ENCODE results near the gene CYP26C1. TPM values are rescaled to one million over a fixed set of nuclear protein-coding genes. Genes with fewer than 3 reads are reported as not detected.

CYP26C1 gene
- total RNA-seq, 1 experiment from 2014 or later: 0.45 TPM

DNA sequence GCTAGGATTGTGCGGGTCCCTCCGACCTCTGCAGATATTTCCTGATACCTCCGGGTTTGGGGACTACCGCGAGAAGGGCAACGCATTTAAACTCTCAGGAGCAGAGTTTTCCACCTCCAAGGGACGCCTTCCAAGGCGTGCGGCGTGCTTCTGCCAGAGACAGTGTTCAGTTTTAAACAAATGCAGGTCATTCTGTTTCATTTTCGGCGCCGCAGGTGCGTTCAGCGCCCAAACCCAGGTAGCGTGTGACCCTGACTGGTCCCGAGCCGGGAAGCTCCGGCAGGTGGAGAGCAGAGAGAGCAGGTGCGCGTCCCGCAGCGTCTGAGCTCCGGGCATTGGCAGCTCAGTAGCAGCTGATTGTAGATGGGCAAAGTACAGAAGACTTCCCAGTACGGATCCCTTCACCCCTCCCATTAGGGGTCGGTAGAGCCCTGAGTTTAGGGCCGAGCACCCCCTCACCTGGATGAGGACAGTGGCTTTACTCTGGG lies 11.7 kb downstream of the CYP26C1 start:
- Mint-ChIP-seq H3K4me3 (ENCODE audit: low read depth, unreplicated experiment) (peak overlapping the region; percentile 81), H3K4me1 (ENCODE audit: low read depth, unreplicated experiment) (no peaks in the 10 kb centered on the region), H3K27ac (ENCODE audit: unreplicated experiment) (no peak overlapping the region), H3K9me3 (ENCODE audit: low read depth, unreplicated experiment) (no peaks in the 10 kb centered on the region), H3K36me3 (ENCODE audit: insufficient read depth, unreplicated experiment) (peaks cover 31% of the 10 kb centered on the region), H3K27me3 (ENCODE audit: unreplicated experiment) (peaks cover 10% of the 10 kb centered on the region)
- BruUV-seq (replicated peaks): no TSS peak
- no peak for TF ChIP-seq CTCF (IDR thresholded peaks at IDR 0.05; ENCODE audit: unreplicated experiment)
- CTCF ChIA-PET: interaction anchor here (0.6 kb wide), 1 partner anchor 265 kb away, joined by 4 read pairs; no protein-coding TSS in a partner anchor
- intact Hi-C loops (cut with micrococcal nuclease; ENCODE audit: unreplicated experiment): no loop called here
- DNase-seq: peak; percentile 30

DNA sequence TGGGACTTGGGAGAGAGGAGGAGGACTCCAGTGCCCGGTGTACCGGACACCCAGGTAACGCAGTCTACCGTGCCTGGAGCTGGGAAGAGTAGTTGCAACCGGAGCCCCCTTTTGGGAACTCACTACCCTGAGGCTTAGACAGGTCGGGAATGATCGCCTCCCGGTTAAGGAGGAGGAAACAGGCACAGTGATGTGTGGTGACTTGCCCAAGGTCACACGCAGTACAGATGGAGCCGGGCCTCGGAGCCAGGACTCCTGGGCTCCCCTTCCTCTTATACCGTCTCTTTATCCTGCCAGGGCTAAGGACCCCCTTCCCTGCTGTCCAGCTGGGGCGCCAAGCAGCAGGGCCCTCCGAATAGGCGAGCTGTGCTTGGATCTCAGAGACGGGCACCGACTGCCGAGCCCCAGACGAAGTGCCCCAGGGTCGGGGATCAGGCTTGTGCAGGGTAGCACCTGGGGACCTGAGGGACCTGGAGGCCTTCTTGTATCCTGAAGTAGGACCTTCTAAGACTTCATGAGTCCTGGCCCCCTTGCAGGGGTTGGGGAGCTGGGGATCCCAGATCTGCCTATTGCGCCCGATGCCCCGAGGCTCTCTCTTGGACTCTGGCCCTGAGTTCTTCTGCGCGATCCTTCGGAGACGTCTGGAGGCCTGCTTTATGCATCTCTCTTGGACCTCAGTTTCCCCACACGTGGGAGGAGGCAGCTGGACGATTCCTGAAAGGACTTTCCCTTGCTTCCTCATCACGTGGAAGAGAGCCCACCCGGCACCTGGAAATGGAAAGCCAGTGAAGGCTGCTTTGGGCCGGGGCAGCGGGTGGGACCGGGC lies 12.3 kb downstream of the CYP26C1 start:
- CTCF ChIA-PET: interaction anchor here (0.6 kb wide), 1 partner anchor 264 kb away, joined by 4 read pairs; no protein-coding TSS in a partner anchor
- peaks cover 10% of the 10 kb centered on the region for H3K27me3 Mint-ChIP-seq (ENCODE audit: unreplicated experiment)
- H3K4me3 Mint-ChIP-seq (ENCODE audit: low read depth, unreplicated experiment): peak overlapping the region; percentile 81
- peaks cover 31% of the 10 kb centered on the region for H3K36me3 Mint-ChIP-seq (ENCODE audit: insufficient read depth, unreplicated experiment)
- no peak overlapping the region for H3K27ac Mint-ChIP-seq (ENCODE audit: unreplicated experiment)
- no peak for TF ChIP-seq CTCF (IDR thresholded peaks at IDR 0.05; ENCODE audit: unreplicated experiment)
- no peaks in the 10 kb centered on the region for H3K4me1 Mint-ChIP-seq (ENCODE audit: low read depth, unreplicated experiment)
- no TSS peak for BruUV-seq (replicated peaks)
- intact Hi-C loops (cut with micrococcal nuclease; ENCODE audit: unreplicated experiment): no loop called here
- H3K9me3 Mint-ChIP-seq (ENCODE audit: low read depth, unreplicated experiment): no peaks in the 10 kb centered on the region
- DNase-seq: peak; percentile 4

DNA sequence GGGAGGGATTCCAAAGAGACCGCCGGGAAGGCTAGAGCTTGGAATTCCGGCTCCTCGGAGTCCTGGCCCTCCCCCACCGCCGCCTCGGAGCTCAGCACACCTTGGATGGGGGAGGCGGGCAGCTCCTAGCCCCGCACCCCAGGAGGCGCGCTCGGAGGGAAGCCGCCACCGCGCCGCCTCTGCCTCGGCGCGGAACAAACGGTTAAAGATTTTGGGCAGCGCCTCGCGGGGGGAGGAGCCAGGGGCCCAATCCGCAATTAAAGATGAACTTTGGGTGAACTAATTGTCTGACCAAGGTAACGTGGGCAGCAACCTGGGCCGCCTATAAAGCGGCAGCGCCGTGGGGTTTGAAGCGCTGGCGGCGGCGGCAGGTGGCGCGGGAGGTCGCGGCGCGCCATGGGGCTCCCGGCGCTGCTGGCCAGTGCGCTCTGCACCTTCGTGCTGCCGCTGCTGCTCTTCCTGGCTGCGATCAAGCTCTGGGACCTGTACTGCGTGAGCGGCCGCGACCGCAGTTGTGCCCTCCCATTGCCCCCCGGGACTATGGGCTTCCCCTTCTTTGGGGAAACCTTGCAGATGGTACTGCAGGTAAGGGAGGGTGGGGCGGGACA lies 13.0 kb downstream of the CYP26C1 start, which contains the start of gene CYP26A1:
Gene CYP26A1 (plus strand): TSS at position 355 of the 608 bp plus-strand sequence. CDS start 42 bp downstream, at position 397.
- peaks cover 31% of the 10 kb centered on the region for H3K36me3 Mint-ChIP-seq (ENCODE audit: insufficient read depth, unreplicated experiment)
- H3K27me3 Mint-ChIP-seq (ENCODE audit: unreplicated experiment): peaks cover 10% of the 10 kb centered on the region
- intact Hi-C loops (cut with micrococcal nuclease; ENCODE audit: unreplicated experiment): no loop called here
- no peak within 1 kb of the TSS for H3K27ac Mint-ChIP-seq (ENCODE audit: unreplicated experiment)
- peak within 1 kb of the TSS; percentile 81 for H3K4me3 Mint-ChIP-seq (ENCODE audit: low read depth, unreplicated experiment)
- H3K9me3 Mint-ChIP-seq (ENCODE audit: low read depth, unreplicated experiment): no peaks in the 10 kb centered on the region
- no TSS peak for BruUV-seq (replicated peaks)
- H3K4me1 Mint-ChIP-seq (ENCODE audit: low read depth, unreplicated experiment): no peaks in the 10 kb centered on the region
- CTCF ChIA-PET: interaction anchor here (0.6 kb wide), 1 partner anchor 34 kb away, joined by 3 read pairs; no protein-coding TSS in a partner anchor
- peak; percentile 32 for DNase-seq
- TF ChIP-seq CTCF (IDR thresholded peaks at IDR 0.05; ENCODE audit: unreplicated experiment): no peak

DNA sequence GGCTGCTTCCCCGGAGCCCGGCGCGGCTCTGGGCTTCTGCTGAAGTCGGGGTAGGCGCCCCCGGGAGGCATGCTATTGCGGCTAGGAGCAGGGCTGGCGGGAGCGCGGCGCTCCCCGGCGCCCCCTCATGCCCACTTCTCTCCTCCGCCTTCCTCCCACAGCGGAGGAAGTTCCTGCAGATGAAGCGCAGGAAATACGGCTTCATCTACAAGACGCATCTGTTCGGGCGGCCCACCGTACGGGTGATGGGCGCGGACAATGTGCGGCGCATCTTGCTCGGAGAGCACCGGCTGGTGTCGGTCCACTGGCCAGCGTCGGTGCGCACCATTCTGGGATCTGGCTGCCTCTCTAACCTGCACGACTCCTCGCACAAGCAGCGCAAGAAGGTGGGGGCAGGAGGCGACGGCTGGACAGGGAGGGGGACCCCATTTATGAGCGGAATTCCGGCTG lies 13.6 kb downstream of the CYP26C1 start:
- intact Hi-C loops (cut with micrococcal nuclease; ENCODE audit: unreplicated experiment): no loop called here
- H3K9me3 Mint-ChIP-seq (ENCODE audit: low read depth, unreplicated experiment): no peaks in the 10 kb centered on the region
- H3K36me3 Mint-ChIP-seq (ENCODE audit: insufficient read depth, unreplicated experiment): peaks cover 31% of the 10 kb centered on the region
- no peak overlapping the region for H3K27ac Mint-ChIP-seq (ENCODE audit: unreplicated experiment)
- H3K4me3 Mint-ChIP-seq (ENCODE audit: low read depth, unreplicated experiment): peak overlapping the region; percentile 81
- no TSS peak for BruUV-seq (replicated peaks)
- H3K4me1 Mint-ChIP-seq (ENCODE audit: low read depth, unreplicated experiment): no peaks in the 10 kb centered on the region
- peak; percentile 47 for DNase-seq
- peaks cover 10% of the 10 kb centered on the region for H3K27me3 Mint-ChIP-seq (ENCODE audit: unreplicated experiment)
- CTCF ChIA-PET: interaction anchor here (0.6 kb wide), 1 partner anchor 35 kb away, joined by 3 read pairs; no protein-coding TSS in a partner anchor
- TF ChIP-seq CTCF (IDR thresholded peaks at IDR 0.05; ENCODE audit: unreplicated experiment): peak; percentile 23
